Breast epithelium (tissue), 4 donors: ENCODE data around the gene HBG1. TPM values are rescaled to one million over a fixed set of nuclear protein-coding genes. Genes with fewer than 3 reads are reported as not detected.

Experiments used
- DNase-seq, 2 donors: peaks; one replicate each; pipeline ENCODE4 v3.0.0-alpha.2; 2019; ENCODE audit warnings: low spot score in 2 of 2
- H3K27ac ChIP-seq, 2 donors: fragments of 200-600 bp; sonication (generic) in 1 of 2; one replicate each; pipeline ENCODE4 v1.5.1; 2016 to 2019; ENCODE audit warnings: mild to moderate bottlenecking in 1 of 2
- H3K27me3 ChIP-seq, 2 donors: fragments of 200-600 bp; sonication (generic) in 1 of 2; one replicate each; pipeline versions ENCODE4 v1.5.1 to v1.6.0; 2017 to 2019; ENCODE audit warnings: control low read depth in 1 of 2, mild to moderate bottlenecking in 1 of 2
- H3K36me3 ChIP-seq: fragments of 200-600 bp; one replicate; pipeline ENCODE4 v1.5.1; 2019
- H3K4me1 ChIP-seq, 2 donors: fragments of 200-600 bp; sonication (generic); one replicate each; pipeline ENCODE4 v1.5.1; 2016 to 2019; ENCODE audit warnings: control low read depth in 1 of 2
- H3K4me3 ChIP-seq, 3 donors: fragments of 200-600 bp; sonication (generic); 1 replicate in 2 of 3; 2 replicates in 1 of 3; pipeline ENCODE4 v1.5.1; 2016 to 2019; ENCODE audit warnings: mild to moderate bottlenecking in 3 of 3, moderate library complexity in 2 of 3
- H3K9me3 ChIP-seq, 2 donors: fragments of 200-600 bp; sonication (generic) in 1 of 2; one replicate each; pipeline ENCODE4 v1.5.1; 2016 to 2019; ENCODE audit warnings: control low read depth in 1 of 2
- POLR2A ChIP-seq: fragments of 450-650 bp; IDR thresholded peaks from one replicate; pipeline ENCODE4 v1.6.1; 2016; ENCODE audit warnings: antibody characterized with exemption, mild to moderate bottlenecking, moderate library complexity
- POLR2AphosphoS5 ChIP-seq, 3 donors: sonication (generic); formaldehyde crosslinking; IDR thresholded peaks; one replicate each; pipeline ENCODE4 v1.6.1; 2017; ENCODE audit warnings: antibody characterized with exemption in 3 of 3
- intact Hi-C: fragments of 100-400 bp; cut with DNase I; formaldehyde crosslinking; loops from one replicate; pipeline ENCODE4 v1.15.1; 2023; ENCODE audit warnings: low total_unique reads
- total RNA-seq, 3 donors: library from RNA; depleted of rRNA; stranded (reverse); fragments of >200 nt; gene quantifications; one replicate each; pipeline ENCODE4 v1.1.0, GENCODE V29; 2016
- TF ChIP-seq, protein P1 (sequence below), 3 donors: fragments of 450-650 bp; IDR thresholded peaks; one replicate each; pipeline ENCODE4 v1.5.1; 2016 to 2017; ENCODE audit warnings: antibody characterized with exemption in 3 of 3, mild to moderate bottlenecking in 3 of 3, moderate library complexity in 3 of 3

The HBG1 gene
- total RNA-seq, 3 donors from 2014 or later, result not detected

DNA sequence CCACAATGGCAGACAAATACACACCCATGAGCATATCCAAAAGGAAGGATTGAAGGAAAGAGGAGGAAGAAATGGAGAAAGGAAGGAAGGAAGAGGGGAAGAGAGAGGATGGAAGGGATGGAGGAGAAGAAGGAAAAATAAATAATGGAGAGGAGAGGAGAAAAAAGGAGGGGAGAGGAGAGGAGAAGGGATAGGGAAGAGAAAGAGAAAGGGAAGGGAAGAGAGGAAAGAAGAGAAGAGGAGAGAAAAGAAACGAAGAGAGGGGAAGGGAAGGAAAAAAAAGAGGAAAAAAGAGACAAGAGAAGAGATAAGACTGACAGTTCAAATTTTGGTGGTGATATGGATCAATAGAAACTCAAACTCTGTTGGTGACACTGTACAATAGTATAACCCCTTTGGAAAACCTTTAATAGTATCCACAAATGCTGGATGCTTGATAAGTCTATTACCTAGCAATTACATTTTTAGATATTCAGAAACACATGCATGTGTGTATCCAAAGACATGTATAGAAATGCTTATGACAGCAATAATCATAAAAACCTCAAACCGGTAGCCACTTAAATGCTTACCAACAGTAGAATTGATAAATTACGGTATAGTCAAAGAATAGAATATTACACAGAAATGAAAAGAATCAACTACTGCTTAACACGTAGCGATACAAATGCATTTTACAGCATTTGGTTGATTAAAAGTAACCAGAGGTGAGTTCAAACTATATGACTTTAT is 14.1 kb downstream of the HBG1 start:
- TF ChIP-seq, protein P1, sequence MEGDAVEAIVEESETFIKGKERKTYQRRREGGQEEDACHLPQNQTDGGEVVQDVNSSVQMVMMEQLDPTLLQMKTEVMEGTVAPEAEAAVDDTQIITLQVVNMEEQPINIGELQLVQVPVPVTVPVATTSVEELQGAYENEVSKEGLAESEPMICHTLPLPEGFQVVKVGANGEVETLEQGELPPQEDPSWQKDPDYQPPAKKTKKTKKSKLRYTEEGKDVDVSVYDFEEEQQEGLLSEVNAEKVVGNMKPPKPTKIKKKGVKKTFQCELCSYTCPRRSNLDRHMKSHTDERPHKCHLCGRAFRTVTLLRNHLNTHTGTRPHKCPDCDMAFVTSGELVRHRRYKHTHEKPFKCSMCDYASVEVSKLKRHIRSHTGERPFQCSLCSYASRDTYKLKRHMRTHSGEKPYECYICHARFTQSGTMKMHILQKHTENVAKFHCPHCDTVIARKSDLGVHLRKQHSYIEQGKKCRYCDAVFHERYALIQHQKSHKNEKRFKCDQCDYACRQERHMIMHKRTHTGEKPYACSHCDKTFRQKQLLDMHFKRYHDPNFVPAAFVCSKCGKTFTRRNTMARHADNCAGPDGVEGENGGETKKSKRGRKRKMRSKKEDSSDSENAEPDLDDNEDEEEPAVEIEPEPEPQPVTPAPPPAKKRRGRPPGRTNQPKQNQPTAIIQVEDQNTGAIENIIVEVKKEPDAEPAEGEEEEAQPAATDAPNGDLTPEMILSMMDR (IDR thresholded peaks at IDR 0.05), result no peak
- TF ChIP-seq POLR2A (no peak), POLR2AphosphoS5 (IDR thresholded peaks at IDR 0.05) (no peak)
- intact Hi-C loops, result no loop called here
- H3K36me3 ChIP-seq, result no peaks in the 10 kb centered on the region

DNA sequence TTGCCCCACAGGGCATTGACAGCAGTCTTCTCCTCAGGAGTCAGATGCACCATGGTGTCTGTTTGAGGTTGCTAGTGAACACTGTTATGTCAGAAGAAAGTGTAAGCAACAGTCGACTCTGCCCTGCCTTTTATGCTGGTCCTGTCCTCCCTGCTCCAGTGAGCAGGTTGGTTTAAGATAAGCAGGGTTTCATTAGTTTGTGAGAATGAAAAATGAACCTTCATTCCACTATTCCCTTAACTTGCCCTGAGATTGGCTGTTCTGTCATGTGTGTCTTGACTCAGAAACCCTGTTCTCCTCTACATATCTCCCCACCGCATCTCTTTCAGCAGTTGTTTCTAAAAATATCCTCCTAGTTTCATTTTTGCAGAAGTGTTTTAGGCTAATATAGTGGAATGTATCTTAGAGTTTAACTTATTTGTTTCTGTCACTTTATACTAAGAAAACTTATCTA is 15.2 kb downstream of the HBG1 start, which contains the start of gene HBD:
Gene HBD (minus strand): TSS at position 103 of the 454 bp plus-strand sequence. CDS start 50 bp downstream, at position 53.
- no peak for DNase-seq
- Histone ChIP-seq H3K27ac (no peak within 1 kb of the TSS), H3K27me3 (no peaks in the 10 kb centered on the region), H3K36me3 (no peaks in the 10 kb centered on the region), H3K4me3 (no peak within 1 kb of the TSS), H3K9me3 (no peaks in the 10 kb centered on the region), H3K4me1 (no peaks in the 10 kb centered on the region)
- intact Hi-C loops, result no loop called here
- TF ChIP-seq, protein P1 (IDR thresholded peaks at IDR 0.05), result no peak
- no peak for TF ChIP-seq POLR2A
- TF ChIP-seq POLR2AphosphoS5 (IDR thresholded peaks at IDR 0.05), result no peak

More for the DNA sequence above, 14.1 kb downstream of the HBG1 start:
- no peaks in the 10 kb centered on the region for H3K9me3 ChIP-seq
- H3K27me3 ChIP-seq, result no peaks in the 10 kb centered on the region
- no peak overlapping the region for H3K4me3 ChIP-seq
- H3K27ac ChIP-seq, result no peak overlapping the region
- DNase-seq, result no peak
- H3K4me1 ChIP-seq, result no peaks in the 10 kb centered on the region

DNA sequence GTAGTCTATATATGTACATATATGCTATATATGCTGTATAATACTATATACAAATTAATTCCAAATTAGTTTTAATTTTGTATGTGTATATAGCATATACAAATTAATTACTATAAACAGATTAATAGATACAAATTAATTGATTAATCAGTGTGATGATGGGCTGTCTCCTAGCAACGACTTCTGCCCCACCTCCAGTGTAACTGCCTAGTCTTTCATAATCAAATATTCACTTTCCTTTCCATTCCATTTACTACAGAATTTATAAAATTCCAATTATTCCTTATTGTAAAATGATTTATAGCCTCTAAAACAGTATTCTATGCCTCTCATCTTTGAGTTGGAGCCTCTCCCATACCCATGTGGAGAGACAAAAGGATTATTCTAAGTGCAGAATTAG is 16.4 kb downstream of the HBG1 start:
- intact Hi-C loops, result no loop called here
- no peak overlapping the region for H3K27ac ChIP-seq
- H3K4me1 ChIP-seq, result no peaks in the 10 kb centered on the region
- H3K4me3 ChIP-seq, result no peak overlapping the region
- no peak for TF ChIP-seq POLR2AphosphoS5 (IDR thresholded peaks at IDR 0.05)
- TF ChIP-seq POLR2A, result no peak
- TF ChIP-seq, protein P1 (IDR thresholded peaks at IDR 0.05), result no peak
- no peaks in the 10 kb centered on the region for H3K27me3 ChIP-seq
- H3K36me3 ChIP-seq, result no peaks in the 10 kb centered on the region
- no peak for DNase-seq
- H3K9me3 ChIP-seq, result no peaks in the 10 kb centered on the region

DNA sequence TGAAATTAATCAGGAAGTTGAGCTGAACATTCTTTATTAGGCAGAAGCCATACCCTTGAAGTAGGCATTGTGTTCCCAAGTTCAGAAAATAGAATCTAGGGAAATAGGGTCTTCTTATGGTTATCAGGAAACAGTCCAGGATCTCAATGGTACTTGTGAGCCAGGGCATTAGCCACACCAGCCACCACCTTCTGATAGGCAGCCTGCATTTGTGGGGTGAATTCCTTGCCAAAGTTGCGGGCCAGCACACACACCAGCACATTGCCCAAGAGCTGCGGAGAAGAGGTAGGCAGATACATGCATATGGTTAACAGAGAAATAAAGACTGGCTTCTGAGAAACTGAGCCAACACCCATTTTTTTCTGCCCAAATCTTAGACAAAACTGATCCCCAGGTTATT is 16.8 kb downstream of the HBG1 start:
- H3K9me3 ChIP-seq, result no peaks in the 10 kb centered on the region
- no peak overlapping the region for H3K4me3 ChIP-seq
- no peak for DNase-seq
- no peaks in the 10 kb centered on the region for H3K27me3 ChIP-seq
- no peaks in the 10 kb centered on the region for H3K4me1 ChIP-seq
- H3K36me3 ChIP-seq, result no peaks in the 10 kb centered on the region
- no peak overlapping the region for H3K27ac ChIP-seq
- TF ChIP-seq POLR2A, result no peak
- intact Hi-C loops, result no loop called here

DNA sequence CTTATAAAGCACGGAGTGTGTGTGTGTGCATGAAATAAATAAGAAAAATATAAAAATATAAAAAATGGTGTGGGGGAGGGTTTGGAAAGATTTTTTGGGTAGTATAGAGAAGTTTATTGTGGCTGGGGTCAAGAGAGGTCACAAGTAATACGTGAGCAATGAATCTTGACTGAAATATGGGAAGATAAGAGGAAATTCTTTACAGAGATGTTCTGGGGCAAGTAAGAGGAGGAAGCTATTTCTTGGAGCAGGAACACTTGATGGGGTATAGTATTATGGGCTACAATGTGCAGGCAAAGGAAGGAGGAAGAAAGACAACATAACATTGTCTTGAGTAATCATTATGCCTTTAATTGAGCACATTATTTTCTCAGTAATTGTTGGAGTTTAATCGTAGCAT is 17.5 kb downstream of the HBG1 start:
- no peaks in the 10 kb centered on the region for H3K27me3 ChIP-seq
- TF ChIP-seq POLR2A (no peak), POLR2AphosphoS5 (IDR thresholded peaks at IDR 0.05) (no peak)
- TF ChIP-seq, protein P1 (IDR thresholded peaks at IDR 0.05), result no peak
- no peaks in the 10 kb centered on the region for H3K4me1 ChIP-seq
- no peak overlapping the region for H3K27ac ChIP-seq
- no peaks in the 10 kb centered on the region for H3K36me3 ChIP-seq
- intact Hi-C loops, result no loop called here
- H3K9me3 ChIP-seq, result no peaks in the 10 kb centered on the region
- DNase-seq, result no peak
- H3K4me3 ChIP-seq, result no peak overlapping the region
